GM21381 (cell line): ENCODE results near the gene THADA.

Experiments
- ATAC-seq: cut with Tn5 transposase; IDR thresholded peaks from one replicate; pipeline ENCODE4 v1.9.1; 2021; ENCODE audit warnings: mild to moderate bottlenecking, moderate library complexity; ENCODE audit not compliant: unreplicated experiment

THADA gene

GRCh38 chr2:43226955-43227829 lies 368.6 kb downstream of the THADA start:
- ATAC-seq: peak; percentile 16

- peak; percentile 47 for ATAC-seq
Measured at GRCh38 chr2:43226558-43226954, 369.3 kb downstream of the THADA start, which contains the start of gene ZFP36L2. Gene ZFP36L2, minus strand, starts transcription at chr2:43226606. Its CDS starts 291 bp downstream, at chr2:43226315.

- peak; percentile 25 for ATAC-seq
Measured at GRCh38 chr2:43225788-43226557, 369.9 kb downstream of the THADA start.

- no peak for ATAC-seq
Measured at GRCh38 chr2:43225093-43225787, 370.6 kb downstream of the THADA start.

GRCh38 chr2:43224571-43225092 lies 371.2 kb downstream of the THADA start:
- no peak for ATAC-seq

GRCh38 chr2:43224131-43224570 lies 371.7 kb downstream of the THADA start:
- no peak for ATAC-seq

- no peak for ATAC-seq
Measured at GRCh38 chr2:43223521-43224001, 372.3 kb downstream of the THADA start.

GRCh38 chr2:43222475-43223309 lies 373.1 kb downstream of the THADA start:
- ATAC-seq: no peak

- ATAC-seq: no peak
Measured at GRCh38 chr2:43221763-43222474, 373.9 kb downstream of the THADA start.

GRCh38 chr2:43221124-43221762 lies 374.6 kb downstream of the THADA start:
- no peak for ATAC-seq

- no peak for ATAC-seq
Measured at GRCh38 chr2:43220760-43221123, 375.1 kb downstream of the THADA start.

GRCh38 chr2:43220229-43220751 lies 375.5 kb downstream of the THADA start:
- ATAC-seq: no peak

- peak; percentile 46 for ATAC-seq
Measured at GRCh38 chr2:43219383-43220228, 376.2 kb downstream of the THADA start.

GRCh38 chr2:43218702-43219382 lies 377.0 kb downstream of the THADA start:
- ATAC-seq: peak; percentile 31

GRCh38 chr2:43218155-43218701 lies 377.6 kb downstream of the THADA start:
- ATAC-seq: no peak

GRCh38 chr2:43217228-43218154 lies 378.3 kb downstream of the THADA start:
- no peak for ATAC-seq
